CD4-positive, alpha-beta T cell treated with Interleukin-15 for 4 hours (primary cell): ENCODE measurements around the gene IKZF4.

ENCODE experiments used
- DNase-seq: peaks from one replicate; pipeline ENCODE4 v3.0.0-alpha.2; 2020; ENCODE audit warnings: low spot score

IKZF4 gene

DNA sequence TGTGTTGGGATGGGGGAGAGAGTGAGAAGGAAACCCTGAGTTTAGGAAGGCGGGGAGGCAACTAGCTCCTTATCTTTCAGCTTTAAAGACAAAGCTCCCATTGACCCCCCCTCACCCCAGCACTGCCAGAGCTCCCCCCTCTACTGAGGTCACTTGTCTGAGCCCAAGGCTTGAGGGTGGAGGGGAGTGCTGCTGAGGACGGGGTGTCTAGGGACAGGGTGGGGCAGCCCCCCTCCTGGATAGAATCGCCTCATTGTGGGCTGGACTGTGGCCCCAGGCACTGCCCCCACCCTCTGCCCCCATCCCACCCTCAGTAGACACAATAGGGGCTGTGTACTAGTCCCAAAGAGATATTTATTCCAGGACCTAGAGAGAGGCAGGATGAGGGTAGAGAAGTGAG lies 62.1 kb downstream of the IKZF4 start:
- no peak for DNase-seq

DNA sequence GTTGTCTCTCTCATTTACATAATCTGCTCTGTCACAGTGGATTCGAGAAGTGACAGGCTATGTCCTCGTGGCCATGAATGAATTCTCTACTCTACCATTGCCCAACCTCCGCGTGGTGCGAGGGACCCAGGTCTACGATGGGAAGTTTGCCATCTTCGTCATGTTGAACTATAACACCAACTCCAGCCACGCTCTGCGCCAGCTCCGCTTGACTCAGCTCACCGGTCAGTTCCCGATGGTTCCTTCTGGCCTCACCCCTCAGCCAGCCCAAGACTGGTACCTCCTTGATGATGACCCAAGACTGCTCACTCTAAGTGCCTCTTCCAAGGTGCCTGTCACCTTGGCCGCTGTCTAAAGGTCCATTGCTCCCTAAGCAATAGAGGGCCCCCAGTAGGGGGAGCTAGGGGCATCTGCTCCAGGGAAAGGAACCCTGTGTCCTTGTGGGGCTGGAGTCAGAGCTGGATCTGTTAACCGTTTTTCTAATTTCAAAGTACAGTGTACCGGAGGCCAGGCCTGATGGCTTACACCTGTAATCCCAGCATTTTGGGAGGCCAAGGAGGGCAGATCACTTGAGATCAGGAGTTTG lies 64.2 kb downstream of the IKZF4 start:
- no peak for DNase-seq

DNA sequence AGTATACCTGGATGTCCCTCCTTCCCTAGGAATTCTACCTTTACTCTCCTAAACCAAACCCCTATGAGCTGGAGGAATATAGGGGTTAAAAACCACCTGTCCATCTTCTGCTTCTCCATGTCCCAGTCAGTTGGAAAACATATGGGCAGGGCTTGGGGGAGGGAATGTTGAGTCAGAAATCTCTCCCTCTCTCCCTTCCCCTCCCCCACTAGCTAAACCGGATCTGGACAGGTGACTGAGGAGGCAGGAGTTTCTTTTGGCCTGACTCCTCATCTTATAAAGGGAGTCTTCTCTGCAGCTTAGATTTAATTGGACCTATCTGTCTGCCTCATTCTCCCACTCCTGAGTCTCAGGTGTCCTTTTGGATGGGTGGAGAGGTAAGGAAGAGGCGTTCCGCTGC lies 65.3 kb downstream of the IKZF4 start:
- DNase-seq, result no peak

DNA sequence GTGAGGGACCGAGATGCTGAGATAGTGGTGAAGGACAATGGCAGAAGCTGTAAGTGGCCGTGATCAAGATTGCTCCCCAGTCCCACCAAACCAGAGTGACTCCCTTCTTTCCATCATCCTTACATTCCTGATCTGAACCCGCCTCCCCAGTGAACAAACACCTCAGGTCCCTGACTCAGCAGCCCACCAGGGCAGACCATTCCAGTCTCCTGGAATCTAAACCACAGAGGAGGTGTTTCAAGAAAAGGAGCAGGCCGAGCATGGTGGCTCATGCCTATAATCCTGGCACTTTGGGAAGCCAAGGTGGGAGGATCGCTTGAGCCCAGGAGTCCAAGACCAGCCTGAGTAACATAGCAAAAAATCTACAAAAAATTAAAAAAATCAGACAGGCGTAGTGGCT lies 65.8 kb downstream of the IKZF4 start:
- DNase-seq, result no peak

DNA sequence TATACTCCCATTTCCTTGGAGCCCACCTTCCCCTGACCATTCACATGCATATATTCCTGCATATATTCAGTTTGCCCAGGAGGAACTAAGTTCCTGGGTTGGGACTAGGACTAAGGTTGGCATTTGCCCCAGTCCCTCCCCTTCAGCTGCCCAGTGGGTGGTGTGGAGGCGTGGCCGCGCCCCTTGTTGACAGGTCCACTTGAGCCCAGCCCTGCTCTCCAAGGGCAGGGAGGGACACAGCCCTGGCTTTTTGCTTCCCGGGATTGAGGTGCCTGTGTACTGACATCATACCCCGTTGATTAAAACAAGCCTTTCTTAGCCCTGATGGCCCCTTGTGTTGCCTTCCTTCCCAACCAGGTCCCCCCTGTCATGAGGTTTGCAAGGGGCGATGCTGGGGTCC lies 66.4 kb downstream of the IKZF4 start:
- DNase-seq, result no peak
